H1 (cell line): ENCODE data around the gene LMAN1L. TPM values are rescaled to one million over a fixed set of nuclear protein-coding genes. Genes with fewer than 3 reads are reported as not detected.

Experiments
- CTCF ChIA-PET: fragments of 300-600 bp; sonication (Branson Sonifier 250); formaldehyde crosslinking; loops from one replicate; lab custom pipeline; 2021; ENCODE audit not compliant: partially characterized antibody; lab: Charles Lee
- POLR2A ChIA-PET: fragments of 300-600 bp; sonication (Branson Sonifier 250); formaldehyde crosslinking; loops from one replicate; lab custom pipeline; 2021; ENCODE audit warnings: inconsistent platforms; ENCODE audit not compliant: partially characterized antibody; lab: Charles Lee
- DNase-seq, 2 experiments: peaks; one replicate each; pipeline versions ENCODE4 v3.0.0 to v3.0.0-alpha.2; 2010 to 2022; ENCODE audit warnings: low spot score in 2 of 2, low read depth in 1 of 2, mixed read lengths in 1 of 2
- FAIRE-seq: peaks from 2 replicates; lab custom pipeline; 2011; peaks lifted over from hg19 to GRCh38; lab: Jason Lieb, UNC
- H2AFZ ChIP-seq: 2 replicates; pipeline ENCODE4 v1.8.1; 2012; ENCODE audit warnings: low read length, inconsistent platforms
- H2AK5ac ChIP-seq: 2 replicates; pipeline ENCODE4 v1.6.1; 2013; ENCODE audit warnings: low read depth, low read length
- H2BK120ac ChIP-seq: replicated peaks from 2 replicates; pipeline ENCODE3; 2013; ENCODE audit warnings: low read depth, low read length, inconsistent platforms
- H2BK12ac ChIP-seq: 2 replicates; pipeline ENCODE4 v1.6.1; 2013; ENCODE audit warnings: low read depth, low read length
- H2BK15ac ChIP-seq: 2 replicates; pipeline ENCODE4 v1.6.1; 2013; ENCODE audit warnings: low read length
- H2BK20ac ChIP-seq: 2 replicates; pipeline ENCODE4 v1.6.1; 2013; ENCODE audit warnings: low read length
- H2BK5ac ChIP-seq: 2 replicates; pipeline ENCODE4 v1.6.1; 2013; ENCODE audit warnings: low read depth, low read length
- H3K14ac ChIP-seq: 2 replicates; pipeline ENCODE4 v1.6.1; 2013; ENCODE audit warnings: inconsistent platforms; ENCODE audit not compliant: insufficient read length
- H3K18ac ChIP-seq: 2 replicates; pipeline ENCODE4 v1.6.1; 2013; ENCODE audit warnings: low read length; ENCODE audit errors: extremely low read depth
- H3K23ac ChIP-seq: 2 replicates; pipeline ENCODE4 v1.6.1; 2013; ENCODE audit warnings: inconsistent platforms; ENCODE audit not compliant: insufficient read length
- H3K23me2 ChIP-seq: 2 replicates; pipeline ENCODE4 v1.6.1; 2013; ENCODE audit warnings: low read depth, low read length
- H3K27ac ChIP-seq: 2 replicates; pipeline ENCODE4 v1.6.1; 2011; ENCODE audit warnings: low read depth, low read length, inconsistent platforms
- H3K27me3 ChIP-seq, 4 experiments: replicated peaks in 1 of 4; 1 replicate in 1 of 4; 2 replicates in 3 of 4; pipeline versions ENCODE4 v1.6.1 to v1.8.1; 2011 to 2013; ENCODE audit warnings: low read length in 3 of 4, mild to moderate bottlenecking in 3 of 4, inconsistent platforms in 2 of 4, mixed read lengths in 2 of 4, moderate library complexity in 1 of 4; ENCODE audit not compliant: control insufficient read depth in 3 of 4, insufficient read depth in 3 of 4; ENCODE audit errors: extremely low read depth in 1 of 4
- H3K36me3 ChIP-seq, 4 experiments: 2 replicates each; pipeline versions ENCODE4 v1.6.1 to v1.8.1; 2011 to 2013; ENCODE audit warnings: mild to moderate bottlenecking in 4 of 4, low read length in 3 of 4, moderate library complexity in 2 of 4, control low read depth in 1 of 4, inconsistent platforms in 1 of 4; ENCODE audit not compliant: insufficient read depth in 4 of 4, control insufficient read depth in 2 of 4
- H3K4ac ChIP-seq: replicated peaks from 2 replicates; pipeline ENCODE3; 2013; ENCODE audit warnings: low read length, low read depth, mixed read lengths, inconsistent platforms; ENCODE audit not compliant: insufficient read length
- H3K4me1 ChIP-seq, 4 experiments: replicated peaks in 1 of 4; 1 replicate in 1 of 4; 2 replicates in 3 of 4; pipeline versions ENCODE4 v1.6.1 to v1.8.1; 2011 to 2013; ENCODE audit warnings: low read length in 3 of 4, inconsistent platforms in 2 of 4, mixed read lengths in 1 of 4; ENCODE audit not compliant: insufficient read depth in 4 of 4, control insufficient read depth in 3 of 4
- H3K4me2 ChIP-seq, 2 experiments: 2 replicates each; pipeline versions ENCODE4 v1.6.1 to v1.8.1; 2011 to 2013; ENCODE audit warnings: low read depth in 2 of 2, low read length in 2 of 2, control low read depth in 1 of 2, inconsistent platforms in 1 of 2, mild to moderate bottlenecking in 1 of 2; ENCODE audit not compliant: insufficient read depth in 1 of 2
- H3K4me3 ChIP-seq, 4 experiments: fragments of 200-600, 300-600 bp in 1 of 4; sonication (generic), shearing (Covaris generic), sonication (Bioruptor Twin) in 1 of 4; 2 replicates each; pipeline versions ENCODE4 v1.5.1 to v1.8.1; 2011 to 2016; ENCODE audit warnings: low read length in 4 of 4, low read depth in 3 of 4, control low read depth in 2 of 4, inconsistent platforms in 2 of 4, mild to moderate bottlenecking in 2 of 4, mixed read lengths in 1 of 4, moderate library complexity in 1 of 4; ENCODE audit not compliant: insufficient read depth in 2 of 4; ENCODE audit errors: extremely low read depth in 1 of 4
- H3K56ac ChIP-seq: replicated peaks from 2 replicates; pipeline ENCODE3; 2013; ENCODE audit warnings: low read depth, mild to moderate bottlenecking, mixed read lengths, low read length, inconsistent platforms; ENCODE audit not compliant: insufficient read length
- H3K79me1 ChIP-seq: 2 replicates; pipeline ENCODE4 v1.6.1; 2013; ENCODE audit warnings: low read depth, low read length, control low read depth
- H3K79me2 ChIP-seq, 2 experiments: 2 replicates each; pipeline versions ENCODE4 v1.6.1 to v1.8.1; 2012 to 2013; ENCODE audit warnings: low read length in 2 of 2, mild to moderate bottlenecking in 2 of 2, inconsistent platforms in 1 of 2; ENCODE audit not compliant: insufficient read depth in 2 of 2, control insufficient read depth in 1 of 2
- H3K9ac ChIP-seq, 4 experiments: replicated peaks in 1 of 4; 1 replicate in 1 of 4; 2 replicates in 3 of 4; pipeline versions ENCODE4 v1.6.1 to v1.8.1; 2011 to 2013; ENCODE audit warnings: low read depth in 3 of 4, low read length in 3 of 4, control low read depth in 2 of 4, mild to moderate bottlenecking in 2 of 4, moderate library complexity in 2 of 4, inconsistent platforms in 1 of 4; ENCODE audit errors: extremely low read depth in 1 of 4
- H3K9me3 ChIP-seq, 2 experiments: 2 replicates each; pipeline versions ENCODE4 v1.6.1 to v1.8.1; 2012 to 2013; ENCODE audit warnings: mild to moderate bottlenecking in 2 of 2, moderate library complexity in 2 of 2, control low read depth in 1 of 2, inconsistent platforms in 1 of 2, low read depth in 1 of 2, low read length in 1 of 2, mixed read lengths in 1 of 2; ENCODE audit not compliant: insufficient read depth in 2 of 2
- H4K20me1 ChIP-seq, 2 experiments: replicated peaks in 1 of 2; 2 replicates each; pipeline versions ENCODE3 to v1.8.1; 2011 to 2013; ENCODE audit warnings: inconsistent platforms in 2 of 2, low read length in 2 of 2, mild to moderate bottlenecking in 1 of 2; ENCODE audit not compliant: insufficient read depth in 2 of 2, control insufficient read depth in 1 of 2
- H4K5ac ChIP-seq: 2 replicates; pipeline ENCODE4 v1.6.1; 2013; ENCODE audit warnings: low read length, low read depth, mixed read lengths, inconsistent platforms; ENCODE audit not compliant: insufficient read length
- H4K8ac ChIP-seq: 2 replicates; pipeline ENCODE4 v1.8.0; 2013; ENCODE audit warnings: mild to moderate bottlenecking, moderate library complexity, low read length, inconsistent platforms; ENCODE audit not compliant: insufficient read depth; ENCODE audit errors: extremely low read depth
- H4K91ac ChIP-seq: replicated peaks from 2 replicates; pipeline ENCODE3; 2013; ENCODE audit warnings: low read length, mixed read lengths, inconsistent platforms; ENCODE audit not compliant: insufficient read length
- RXRA ChIP-seq: IDR thresholded peaks from 2 replicates; pipeline ENCODE4 v1.6.1; 2011; ENCODE audit warnings: low read depth, mild to moderate bottlenecking, low read length, moderate library complexity; ENCODE audit not compliant: insufficient read depth
- WGBS, 2 experiments: shearing (Covaris generic) in 1 of 2; methylation state at CpG; one replicate each; pipeline versions ENCODE4 v1.1.6 to v1.1.7; 2013 to 2015; ENCODE audit warnings: low lambda C conversion rate in 2 of 2, mixed read lengths in 2 of 2, inconsistent platforms in 1 of 2, low coverage in 1 of 2, missing lambda C conversion rate in 1 of 2; ENCODE audit not compliant: insufficient replicate concordance in 2 of 2, insufficient coverage in 1 of 2, insufficient read length in 1 of 2; ENCODE audit errors: extremely low coverage in 1 of 2, missing lambda C conversion rate in 1 of 2; 5-methylcytosine and 5-hydroxymethylcytosine counted together
- polyA plus RNA-seq, 7 experiments: library from polyadenylated mRNA; depleted of rRNA in 3 of 7; stranded (reverse) in 5 of 7; unstranded in 2 of 7; fragments of >200 nt in 5 of 7; fragments of 200-250 nt in 2 of 7; gene quantifications; 1 replicate in 5 of 7; 2 replicates in 1 of 7; 4 replicates in 1 of 7; pipeline versions ENCODE4 v1.2.1 to v1.2.3, GENCODE V29; 2011 to 2013; ENCODE audit warnings: missing spikeins in 2 of 7, mixed read lengths in 2 of 7
- total RNA-seq: library from RNA; stranded (reverse); fragmentation: NEBNext Ultra II Directional; extraction: Animal tissue kit (Norgen Biotek cat#: 25700); gene quantifications from 2 replicates; pipeline ENCODE4 v1.2.1, GENCODE V29; 2021

LMAN1L gene
- total and polyA plus RNA-seq, 2 of the 8 experiments (the other 6 are each of a cell fraction or from before 2014, with no cell fraction given): not detected

DNA sequence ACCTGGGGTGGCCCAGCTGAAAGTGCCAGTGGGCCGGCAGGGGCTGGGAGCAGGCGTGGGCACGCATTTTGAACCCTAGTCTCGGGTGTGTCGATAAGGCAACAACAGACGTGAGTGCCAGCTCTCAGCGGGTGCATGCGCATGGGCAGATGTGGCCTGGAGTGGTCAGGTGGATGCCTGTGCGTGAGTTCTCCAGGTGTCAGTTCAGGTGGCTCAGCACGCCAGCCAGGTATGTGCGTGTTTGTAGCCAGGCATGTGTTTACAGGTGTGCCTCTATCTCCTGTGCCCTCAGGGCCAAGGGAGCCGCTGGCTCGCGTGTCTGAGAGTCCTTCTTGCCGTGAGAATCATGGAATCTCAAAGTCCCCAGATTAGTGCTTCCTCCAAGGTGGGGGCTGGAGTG, 49.2 kb upstream of the LMAN1L start:
- H4K5ac ChIP-seq: no peak overlapping the region
- H3K4me1 ChIP-seq: peaks cover 0 to 8% (median 3%) of the 10 kb centered on the region in 4 experiments; a peak in 4 of 7 replicates
- no peak overlapping the region for H3K4me2 ChIP-seq
- POLR2A ChIA-PET: interaction anchor here (1.0 to 5.9 kb wide), 10 partner anchors 7 to 147 kb away, joined by 3 to 81 read pairs (median 4); partner anchors contain the start of genes CLK3 and CYP1A1
- H3K18ac ChIP-seq: no peak overlapping the region
- no peaks in the 10 kb centered on the region for H4K20me1 ChIP-seq
- H4K8ac ChIP-seq: no peak overlapping the region
- no peak overlapping the region for H3K4me3 ChIP-seq
- no peak for TF ChIP-seq RXRA
- TF ChIP-seq, all 59 proteins: peak for 0
- WGBS, 2 experiments: 91% methylated on average over 15 of the region's 15 CpGs; no CpG with 5 or more reads in 1 of the 2 experiments
- no peak for FAIRE-seq
- Histone ChIP-seq H2BK15ac (peak overlapping the region; percentile 99), H2AFZ (no peak overlapping the region), H3K9ac (no peak overlapping the region), H3K14ac (no peak overlapping the region), H3K79me2 (no peaks in the 10 kb centered on the region), H2AK5ac (no peak overlapping the region), H3K27ac (no peak overlapping the region), H2BK5ac (peak overlapping the region; percentile 78), H4K91ac (peak overlapping the region; percentile 49), H3K23ac (no peak overlapping the region), H3K23me2 (no peaks in the 10 kb centered on the region; the same call in 1 of the 2 replicates), H2BK20ac (no peak overlapping the region), H3K27me3 (no peaks in the 10 kb centered on the region; a peak in 1 of 7 replicates), H2BK120ac (no peak overlapping the region), H3K56ac (no peak overlapping the region), H3K79me1 (no peaks in the 10 kb centered on the region), H3K4ac (no peak overlapping the region), H3K9me3 (no peaks in the 10 kb centered on the region), H2BK12ac (peak overlapping the region; percentile 87; the same call in 1 of the 2 replicates), H3K36me3 (no peaks in the 10 kb centered on the region)
- CTCF ChIA-PET: interaction anchor here (1.0 to 53.7 kb wide), 11 partner anchors 9 to 545 kb away, joined by 3 to 1439 read pairs (median 4); partner anchors contain the start of genes CLK3 and CYP1A2
- no peak for DNase-seq
